KOPT-K1 (cell line): ENCODE measurements around the gene KLK6.

Experiments
- H3K27ac ChIP-seq: fragments of 200-600 bp; sonication (generic); 2 replicates; pipeline ENCODE4 v1.5.1; 2016; ENCODE audit warnings: antibody characterized with exemption, mild to moderate bottlenecking, low read depth, low read length; ENCODE audit not compliant: poor library complexity, severe bottlenecking
- H3K36me3 ChIP-seq: fragments of 200-600 bp; sonication (generic); 2 replicates; pipeline ENCODE4 v1.5.1; 2017; ENCODE audit warnings: antibody characterized with exemption, mild to moderate bottlenecking, low read length, moderate library complexity; ENCODE audit not compliant: insufficient read depth
- H3K9me3 ChIP-seq: fragments of 200-600 bp; sonication (generic); 2 replicates; pipeline ENCODE4 v1.5.1; 2017; ENCODE audit warnings: antibody characterized with exemption, low read length, mild to moderate bottlenecking; ENCODE audit not compliant: insufficient read depth, poor library complexity, severe bottlenecking

The KLK6 gene

DNA sequence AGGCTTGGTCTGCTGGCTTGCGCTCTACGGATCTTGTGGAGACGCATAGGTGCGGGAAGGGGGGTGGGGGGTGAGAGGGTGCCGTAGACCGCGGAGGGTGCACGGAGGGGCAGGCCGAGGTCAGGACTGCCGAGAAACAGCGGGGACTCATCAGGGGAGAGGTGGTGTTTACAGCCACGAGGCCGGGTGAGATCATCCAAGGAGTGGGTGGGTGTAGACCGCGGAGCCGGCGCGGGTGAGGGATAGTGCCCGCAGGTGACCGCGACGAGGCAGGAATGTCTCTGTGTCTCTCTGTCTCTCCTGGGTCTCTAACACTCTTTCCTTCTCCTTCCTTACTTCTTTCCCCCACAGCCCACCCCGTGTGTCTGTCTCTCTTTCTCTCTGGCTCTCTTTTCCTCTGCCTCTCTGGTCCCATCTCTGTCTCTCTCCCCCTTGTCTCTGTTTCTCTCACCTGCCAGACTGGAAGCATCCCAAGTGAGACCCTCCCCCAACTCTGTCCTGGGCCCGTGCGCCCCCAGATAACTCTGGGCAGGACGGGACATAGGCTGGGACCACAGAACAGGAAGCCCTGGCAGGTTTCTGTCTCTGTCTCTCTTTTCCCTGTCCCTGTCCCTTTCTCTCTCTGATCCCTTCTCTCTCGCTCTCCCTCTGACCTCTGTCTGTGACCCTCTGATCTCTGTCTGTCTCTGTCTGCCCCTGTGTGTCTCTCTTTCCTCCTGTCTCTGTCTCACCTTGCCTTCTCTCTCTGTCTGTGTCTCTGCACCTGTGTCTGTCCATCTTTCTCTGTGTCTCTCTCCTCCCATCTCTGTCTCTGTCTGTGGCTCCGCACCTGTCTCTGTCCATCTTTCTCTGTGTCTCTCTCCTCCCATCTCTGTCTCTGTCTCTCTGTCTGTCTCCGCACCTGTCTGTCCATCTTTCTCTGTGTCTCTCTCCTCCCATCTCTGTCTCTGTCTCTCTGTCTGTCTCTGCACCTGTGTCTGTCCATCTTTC lies 56.4 kb downstream of the KLK6 start:
- H3K9me3 ChIP-seq: no peaks in the 10 kb centered on the region

DNA sequence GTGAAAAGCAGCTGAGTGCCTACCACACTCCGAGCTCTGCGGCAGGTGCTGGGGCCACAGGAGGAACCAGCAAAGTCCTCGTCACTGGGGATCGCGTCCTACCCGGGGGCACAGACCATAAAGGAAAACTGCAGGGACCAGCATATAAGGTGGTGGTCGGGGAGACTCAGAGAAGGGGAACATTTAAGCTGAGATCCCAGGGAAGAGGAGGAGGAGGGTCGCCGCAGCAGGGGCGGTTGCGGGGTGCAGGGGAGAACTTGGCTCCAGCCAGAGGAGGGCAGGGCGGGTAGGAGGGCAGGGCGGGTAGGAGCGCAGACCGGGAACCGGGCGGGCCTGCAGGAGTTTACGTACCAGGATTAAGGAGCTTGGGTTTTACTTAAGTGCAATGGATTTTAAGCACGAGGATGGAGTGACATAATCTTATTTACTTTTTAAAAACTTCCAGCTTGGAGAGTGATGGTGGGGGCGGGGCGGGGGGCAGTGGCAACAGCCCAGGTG lies 57.2 kb downstream of the KLK6 start:
- no peaks in the 10 kb centered on the region for H3K9me3 ChIP-seq

More for the DNA sequence above, 56.4 kb downstream of the KLK6 start:
- no peaks in the 10 kb centered on the region for H3K36me3 ChIP-seq
- no peak overlapping the region for H3K27ac ChIP-seq

GRCh38 chr19:50911206-50912101 lies 57.9 kb downstream of the KLK6 start, which contains the start of gene KLK4:
Gene KLK4 (minus strand): TSS chr19:50911395. CDS start chr19:50910738, 657 bp downstream.
- no peak within 1 kb of the TSS for H3K27ac ChIP-seq
- no peaks in the 10 kb centered on the region for H3K36me3 ChIP-seq
- H3K9me3 ChIP-seq: no peaks in the 10 kb centered on the region

More for the DNA sequence above, 57.2 kb downstream of the KLK6 start:
- H3K27ac ChIP-seq: no peak overlapping the region
- H3K36me3 ChIP-seq: no peaks in the 10 kb centered on the region

- Histone ChIP-seq H3K36me3 (no peaks in the 10 kb centered on the region), H3K27ac (no peak overlapping the region), H3K9me3 (no peaks in the 10 kb centered on the region)
Measured at GRCh38 chr19:50910722-50911121, 58.7 kb downstream of the KLK6 start.

- H3K27ac ChIP-seq: no peak overlapping the region
- no peaks in the 10 kb centered on the region for H3K9me3 ChIP-seq
- H3K36me3 ChIP-seq: no peaks in the 10 kb centered on the region
Measured at GRCh38 chr19:50909240-50910070, 59.9 kb downstream of the KLK6 start.
